RPMI7951 (cell line): ENCODE data around the gene BMP7. TPM values are rescaled to one million over a fixed set of nuclear protein-coding genes. Genes with fewer than 3 reads are reported as not detected.
A peak's percentile ranks its signal among the peaks of the same experiment; 100 is the strongest.
"Not testable (repeated sequence)": the region's sequence is repeated elsewhere in the genome, so short reads cannot be mapped to it uniquely, and the experiment has no call there.

Experiments used
- DNase-seq: peaks from one replicate; pipeline ENCODE4 v3.0.0-alpha.2; 2012; ENCODE audit warnings: low read depth
- total RNA-seq: library from RNA; depleted of rRNA; stranded (reverse); fragments of >200 nt; shearing (Covaris generic); gene quantifications from 2 replicates; pipeline ENCODE4 v1.2.3, GENCODE V29; 2014

The BMP7 gene
- total RNA-seq, 1 experiment from 2014 or later = 0.96 TPM

- DNase-seq = no peak
These were observed 21.5 kb upstream of the BMP7 start for GRCh38 chr20:57287901-57288300.

GRCh38 chr20:57287007-57287880 lies 20.8 kb upstream of the BMP7 start:
- no peak for DNase-seq

GRCh38 chr20:57283860-57284259 lies 17.4 kb upstream of the BMP7 start:
- DNase-seq = no peak

- peak; percentile 31 for DNase-seq
These were observed 16.4 kb upstream of the BMP7 start for GRCh38 chr20:57282670-57283361.

- DNase-seq = no peak
These were observed 15.5 kb upstream of the BMP7 start for GRCh38 chr20:57281900-57282299.

- DNase-seq = no peak
These were observed 13.8 kb upstream of the BMP7 start for GRCh38 chr20:57280221-57280620.

- not testable (repeated sequence) for DNase-seq
These were observed 13.1 kb upstream of the BMP7 start for GRCh38 chr20:57279548-57279947.

GRCh38 chr20:57278457-57278856 lies 12.0 kb upstream of the BMP7 start:
- no peak for DNase-seq

- DNase-seq = peak; percentile 41
These were observed 11.1 kb upstream of the BMP7 start for GRCh38 chr20:57277398-57278105.

GRCh38 chr20:57276221-57276620 lies 9.8 kb upstream of the BMP7 start:
- no peak for DNase-seq

GRCh38 chr20:57275813-57276212 lies 9.4 kb upstream of the BMP7 start:
- no peak for DNase-seq

- DNase-seq = no peak
These were observed 8.9 kb upstream of the BMP7 start for GRCh38 chr20:57275334-57275733.

GRCh38 chr20:57274846-57275245 lies 8.4 kb upstream of the BMP7 start:
- DNase-seq = no peak

GRCh38 chr20:57274299-57274698 lies 7.9 kb upstream of the BMP7 start:
- no peak for DNase-seq

- no peak for DNase-seq
These were observed 6.6 kb upstream of the BMP7 start for GRCh38 chr20:57272883-57273535.

GRCh38 chr20:57270204-57270984 lies 4.0 kb upstream of the BMP7 start:
- DNase-seq = no peak

- DNase-seq = no peak
These were observed 2.9 kb upstream of the BMP7 start for GRCh38 chr20:57269148-57269984.

GRCh38 chr20:57268399-57269076 lies 2.1 kb upstream of the BMP7 start:
- no peak for DNase-seq

- DNase-seq = no peak
These were observed 849 bp upstream of the BMP7 start for GRCh38 chr20:57267158-57267821.
